GM19043 (cell line): ENCODE measurements around the gene SERPINE2.
"Not testable (repeated sequence)": the region's sequence is repeated elsewhere in the genome, so short reads cannot be mapped to it uniquely, and the experiment has no call there.

ENCODE experiments used
- ATAC-seq: cut with Tn5 transposase; IDR thresholded peaks from one replicate; pipeline ENCODE4 v1.9.1; 2021; ENCODE audit warnings: low read depth; ENCODE audit not compliant: unreplicated experiment

SERPINE2 gene

GRCh38 chr2:224020523-224020922, 18.6 kb downstream of the SERPINE2 start:
- no peak for ATAC-seq

- ATAC-seq, result no peak
Observed at GRCh38 chr2:224017957-224018356, 21.1 kb downstream of the SERPINE2 start.

GRCh38 chr2:224016963-224017362, 22.1 kb downstream of the SERPINE2 start:
- ATAC-seq, result no peak

- no peak for ATAC-seq
Observed at GRCh38 chr2:224014336-224014735, 24.8 kb downstream of the SERPINE2 start.

GRCh38 chr2:224011837-224012236, 27.2 kb downstream of the SERPINE2 start:
- no peak for ATAC-seq

GRCh38 chr2:224009605-224010315, 29.3 kb downstream of the SERPINE2 start:
- no peak for ATAC-seq

GRCh38 chr2:224008702-224009261, 30.3 kb downstream of the SERPINE2 start:
- ATAC-seq, result no peak

- ATAC-seq, result no peak
Observed at GRCh38 chr2:224004105-224004695, 34.9 kb downstream of the SERPINE2 start.

GRCh38 chr2:224000662-224001061, 38.4 kb downstream of the SERPINE2 start:
- ATAC-seq, result not testable (repeated sequence)

- ATAC-seq, result no peak
Observed at GRCh38 chr2:223999862-224000261, 39.2 kb downstream of the SERPINE2 start.

- ATAC-seq, result no peak
Observed at GRCh38 chr2:223998948-223999347, 40.1 kb downstream of the SERPINE2 start.

GRCh38 chr2:223997938-223998337, 41.1 kb downstream of the SERPINE2 start:
- ATAC-seq, result no peak

- no peak for ATAC-seq
Observed at GRCh38 chr2:223996391-223996790, 42.7 kb downstream of the SERPINE2 start.

- no peak for ATAC-seq
Observed at GRCh38 chr2:223995569-223995968, 43.5 kb downstream of the SERPINE2 start.

- ATAC-seq, result no peak
Observed at GRCh38 chr2:223994562-223995162, 44.4 kb downstream of the SERPINE2 start.

GRCh38 chr2:223993634-223994232, 45.4 kb downstream of the SERPINE2 start:
- ATAC-seq, result peak; percentile 81

GRCh38 chr2:223991611-223992010, 47.5 kb downstream of the SERPINE2 start:
- ATAC-seq, result no peak

GRCh38 chr2:223989856-223990232, 49.2 kb downstream of the SERPINE2 start:
- ATAC-seq, result no peak

GRCh38 chr2:223989206-223989855, 49.8 kb downstream of the SERPINE2 start:
- ATAC-seq, result no peak

- ATAC-seq, result no peak
Observed at GRCh38 chr2:223981241-223981640, 57.8 kb downstream of the SERPINE2 start.

- ATAC-seq, result no peak
Observed at GRCh38 chr2:223980803-223981202, 58.3 kb downstream of the SERPINE2 start.
